Liver (tissue), 9 donors: ENCODE results near the gene ETFDH. TPM values are rescaled to one million over a fixed set of nuclear protein-coding genes. Genes with fewer than 3 reads are reported as not detected.

ENCODE experiments used
- DNase-seq: peaks from one replicate; pipeline ENCODE4 v3.0.0-alpha.2; 2017; ENCODE audit warnings: low spot score
- H3K27ac ChIP-seq, 2 donors: one replicate each; pipeline ENCODE4 v1.7.0; 2013; ENCODE audit warnings: inconsistent platforms in 2 of 2, low read length in 2 of 2, control low read depth in 1 of 2, low read depth in 1 of 2, mild to moderate bottlenecking in 1 of 2
- H3K27me3 ChIP-seq, 4 donors: one replicate each; pipeline versions ENCODE4 v1.6.1 to v1.7.0; 2013; ENCODE audit warnings: low read length in 3 of 4, inconsistent platforms in 1 of 4, mild to moderate bottlenecking in 1 of 4, moderate library complexity in 1 of 4; ENCODE audit not compliant: control insufficient read depth in 4 of 4, insufficient read depth in 4 of 4
- H3K36me3 ChIP-seq, 4 donors: one replicate each; pipeline versions ENCODE4 v1.6.1 to v1.7.0; 2013; ENCODE audit warnings: low read length in 3 of 4, mild to moderate bottlenecking in 3 of 4, low read depth in 1 of 4, moderate library complexity in 1 of 4; ENCODE audit not compliant: control insufficient read depth in 4 of 4, insufficient read depth in 3 of 4
- H3K4me1 ChIP-seq, 4 donors: one replicate each; pipeline versions ENCODE4 v1.6.1 to v1.7.0; 2013; ENCODE audit warnings: low read length in 3 of 4, mild to moderate bottlenecking in 3 of 4, moderate library complexity in 1 of 4; ENCODE audit not compliant: control insufficient read depth in 4 of 4, insufficient read depth in 4 of 4
- H3K4me3 ChIP-seq, 3 donors: one replicate each; pipeline versions ENCODE4 v1.6.1 to v1.7.0; 2013; ENCODE audit warnings: low read length in 3 of 3, control low read depth in 1 of 3, low read depth in 1 of 3, mild to moderate bottlenecking in 1 of 3
- H3K9ac ChIP-seq, 2 donors: one replicate each; pipeline ENCODE4 v1.7.0; 2013; ENCODE audit warnings: low read length in 2 of 2, mild to moderate bottlenecking in 2 of 2, moderate library complexity in 2 of 2, control low read depth in 1 of 2, low read depth in 1 of 2
- H3K9me3 ChIP-seq, 4 donors: one replicate each; pipeline versions ENCODE4 v1.6.1 to v1.7.0; 2013; ENCODE audit warnings: low read length in 3 of 4; ENCODE audit not compliant: control insufficient read depth in 4 of 4
- EGR1 ChIP-seq, 2 donors: IDR thresholded peaks; 2 replicates each; pipeline ENCODE4 v1.6.1; 2016 to 2018; ENCODE audit warnings: antibody characterized with exemption in 2 of 2, low read depth in 2 of 2
- FOXA1 ChIP-seq: IDR thresholded peaks from 2 replicates; pipeline ENCODE4 v1.6.1; 2016; ENCODE audit warnings: antibody characterized with exemption
- GABPA ChIP-seq, 2 donors: IDR thresholded peaks in 1 of 2; conservative IDR thresholded peaks in 1 of 2; 2 replicates each; pipeline ENCODE4 v1.6.1; 2016; ENCODE audit warnings: antibody characterized with exemption in 2 of 2, mild to moderate bottlenecking in 1 of 2, moderate library complexity in 1 of 2
- HNF4A ChIP-seq, 2 donors: conservative IDR thresholded peaks; 2 replicates each; pipeline ENCODE4 v1.6.1; 2016; ENCODE audit warnings: antibody characterized with exemption in 2 of 2, mild to moderate bottlenecking in 2 of 2
- HNF4G ChIP-seq: IDR thresholded peaks from 2 replicates; pipeline ENCODE4 v1.6.1; 2016; ENCODE audit warnings: antibody characterized with exemption
- JUND ChIP-seq, 2 donors: IDR thresholded peaks; 2 replicates each; pipeline ENCODE4 v1.6.1; 2016; ENCODE audit warnings: antibody characterized with exemption in 2 of 2
- MAX ChIP-seq: IDR thresholded peaks from 2 replicates; pipeline ENCODE4 v1.6.1; 2016; ENCODE audit warnings: antibody characterized with exemption
- NR2F2 ChIP-seq: IDR thresholded peaks from 2 replicates; pipeline ENCODE4 v1.6.1; 2016; ENCODE audit warnings: antibody characterized with exemption
- REST ChIP-seq: IDR thresholded peaks from 2 replicates; pipeline ENCODE4 v1.6.1; 2016; ENCODE audit warnings: antibody characterized with exemption, mild to moderate bottlenecking
- RXRA ChIP-seq, 2 donors: IDR thresholded peaks; 2 replicates each; pipeline ENCODE4 v1.6.1; 2017 to 2018; ENCODE audit warnings: antibody characterized with exemption in 2 of 2, mild to moderate bottlenecking in 1 of 2
- SP1 ChIP-seq: IDR thresholded peaks from 2 replicates; pipeline ENCODE4 v1.6.1; 2018; ENCODE audit warnings: antibody characterized with exemption, mild to moderate bottlenecking
- TAF1 ChIP-seq: conservative IDR thresholded peaks from 2 replicates; pipeline ENCODE4 v1.6.1; 2016; ENCODE audit warnings: antibody characterized with exemption, mild to moderate bottlenecking
- YY1 ChIP-seq: IDR thresholded peaks from 2 replicates; pipeline ENCODE4 v1.6.1; 2016; ENCODE audit warnings: antibody characterized with exemption, mild to moderate bottlenecking
- ZBTB33 ChIP-seq: IDR thresholded peaks from 2 replicates; pipeline ENCODE4 v1.6.1; 2016; ENCODE audit warnings: antibody characterized with exemption
- WGBS: extraction: QIAGEN DNeasy Blood & Tissue Kit; methylation state at CpG from one replicate; pipeline ENCODE4 v1.1.7; 2013; 5-methylcytosine and 5-hydroxymethylcytosine counted together
- polyA plus RNA-seq, 2 donors: library from polyadenylated mRNA; stranded (reverse) in 1 of 2; unstranded in 1 of 2; fragments of 200-250 nt in 1 of 2; fragments of >200 nt in 1 of 2; fragmentation: Nextera tagmentation in 1 of 2; extraction: Ambion mirVana in 1 of 2; gene quantifications; one replicate each; pipeline versions ENCODE4 v1.2.1 to v1.2.3, GENCODE V29; 2013 to 2015
- total RNA-seq, 2 donors: library from RNA; depleted of rRNA; stranded (reverse); fragments of >200 nt; gene quantifications; one replicate each; pipeline ENCODE4 v1.2.3, GENCODE V29; 2014
- TF ChIP-seq, protein P1 (sequence below): fragments of 150-350 bp; IDR thresholded peaks from 2 replicates; pipeline ENCODE4 v1.5.1; 2017; ENCODE audit warnings: improper control_type of control experiment, low read depth, low read length; ENCODE audit not compliant: missing input control
- TF ChIP-seq, protein P2 (sequence below): IDR thresholded peaks from 2 replicates; pipeline ENCODE4 v1.6.1; 2016; ENCODE audit warnings: antibody characterized with exemption
- donor health status: healthy.
- donor health status: healthy.
- donor health status: healthy.
- donor health status: healthy.
- donor health status: healthy.

Gene ETFDH
- total and polyA plus RNA-seq, 4 donors = 40.7 to 151 (median 117) TPM

- no peak for DNase-seq
- TF ChIP-seq FOXA1 = no peak
- peak; percentile 8 for TF ChIP-seq NR2F2
- peak; percentile 44 for TF ChIP-seq MAX
- TF ChIP-seq GABPA (IDR thresholded peaks at IDR 0.05 in 1 of 2, conservative IDR thresholded peaks at IDR 0.05 in 1 of 2) = peak in 1 of 2 donors; percentile 33
- TF ChIP-seq, protein P1, sequence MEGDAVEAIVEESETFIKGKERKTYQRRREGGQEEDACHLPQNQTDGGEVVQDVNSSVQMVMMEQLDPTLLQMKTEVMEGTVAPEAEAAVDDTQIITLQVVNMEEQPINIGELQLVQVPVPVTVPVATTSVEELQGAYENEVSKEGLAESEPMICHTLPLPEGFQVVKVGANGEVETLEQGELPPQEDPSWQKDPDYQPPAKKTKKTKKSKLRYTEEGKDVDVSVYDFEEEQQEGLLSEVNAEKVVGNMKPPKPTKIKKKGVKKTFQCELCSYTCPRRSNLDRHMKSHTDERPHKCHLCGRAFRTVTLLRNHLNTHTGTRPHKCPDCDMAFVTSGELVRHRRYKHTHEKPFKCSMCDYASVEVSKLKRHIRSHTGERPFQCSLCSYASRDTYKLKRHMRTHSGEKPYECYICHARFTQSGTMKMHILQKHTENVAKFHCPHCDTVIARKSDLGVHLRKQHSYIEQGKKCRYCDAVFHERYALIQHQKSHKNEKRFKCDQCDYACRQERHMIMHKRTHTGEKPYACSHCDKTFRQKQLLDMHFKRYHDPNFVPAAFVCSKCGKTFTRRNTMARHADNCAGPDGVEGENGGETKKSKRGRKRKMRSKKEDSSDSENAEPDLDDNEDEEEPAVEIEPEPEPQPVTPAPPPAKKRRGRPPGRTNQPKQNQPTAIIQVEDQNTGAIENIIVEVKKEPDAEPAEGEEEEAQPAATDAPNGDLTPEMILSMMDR = no peak
- TF ChIP-seq HNF4G = peak; percentile 87
- TF ChIP-seq JUND (IDR thresholded peaks at IDR 0.05) = peak in 1 of 2 donors; percentile 43
- peak; percentile 52 for TF ChIP-seq ZBTB33
- peak; percentile 94 for TF ChIP-seq HNF4A (conservative IDR thresholded peaks at IDR 0.05)
- peak; percentile 55 for TF ChIP-seq REST
- peak; percentile 92 for TF ChIP-seq YY1
- TF ChIP-seq EGR1 (IDR thresholded peaks at IDR 0.05; ENCODE audit: low read depth in 2 of 2) = no peak
- peak; percentile 91 for TF ChIP-seq SP1
- TF ChIP-seq TAF1 = peak; percentile 36
- TF ChIP-seq, protein P2, sequence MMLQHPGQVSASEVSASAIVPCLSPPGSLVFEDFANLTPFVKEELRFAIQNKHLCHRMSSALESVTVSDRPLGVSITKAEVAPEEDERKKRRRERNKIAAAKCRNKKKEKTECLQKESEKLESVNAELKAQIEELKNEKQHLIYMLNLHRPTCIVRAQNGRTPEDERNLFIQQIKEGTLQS = no peak
- TF ChIP-seq RXRA (IDR thresholded peaks at IDR 0.05) = peak; percentile 81 to 86
- Histone ChIP-seq H3K36me3 (no peaks in the 10 kb centered on the region), H3K27ac (peak overlapping the region; percentile 60 to 97), H3K27me3 (no peaks in the 10 kb centered on the region), H3K4me3 (peak overlapping the region in 1 of 3 donors; percentile 42), H3K9ac (no peak overlapping the region), H3K9me3 (no peaks in the 10 kb centered on the region), H3K4me1 (peaks cover 0 to 41% (median 18%) of the 10 kb centered on the region in 4 donors)
- WGBS = 40% methylated on average over 3 of the region's 3 CpGs
These were observed 1.5 kb downstream of the ETFDH start for GRCh38 chr4:158673633-158674032.

DNA sequence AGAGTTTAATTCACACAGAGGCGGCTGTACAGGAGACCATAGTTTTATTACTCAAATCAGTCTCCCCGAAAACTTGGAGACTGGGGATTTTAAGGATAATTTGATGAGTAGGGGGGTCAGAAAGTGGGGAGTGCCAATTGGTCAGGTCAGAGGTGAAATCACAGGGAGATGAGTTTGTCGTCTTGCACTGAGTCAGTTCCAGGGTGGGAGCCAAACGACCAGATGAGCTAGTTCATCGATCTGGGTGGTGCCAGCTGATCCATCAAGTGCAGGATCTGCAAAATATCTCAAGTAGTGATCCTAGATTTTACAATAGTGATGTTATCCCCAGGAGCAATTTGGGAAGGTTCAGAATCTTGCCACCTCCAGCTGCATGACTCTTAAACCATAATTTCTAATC is 4.0 kb downstream of the ETFDH start:
- no peak overlapping the region for H3K27ac ChIP-seq
- no peak overlapping the region for H3K9ac ChIP-seq
- DNase-seq = no peak
- peaks cover 0 to 3% (median 0%) of the 10 kb centered on the region in 4 donors for H3K36me3 ChIP-seq
- no peak overlapping the region for H3K4me3 ChIP-seq
- H3K27me3 ChIP-seq = no peaks in the 10 kb centered on the region
- peaks cover 0 to 35% (median 12%) of the 10 kb centered on the region in 4 donors for H3K4me1 ChIP-seq
- 83% methylated on average over 5 of the region's 5 CpGs for WGBS
- no peaks in the 10 kb centered on the region for H3K9me3 ChIP-seq
- no peak for TF ChIP-seq ZBTB33
- TF ChIP-seq, protein P1 = no peak
- no peak for TF ChIP-seq JUND (IDR thresholded peaks at IDR 0.05)
- TF ChIP-seq RXRA (IDR thresholded peaks at IDR 0.05) = no peak
- no peak for TF ChIP-seq TAF1
- TF ChIP-seq GABPA (IDR thresholded peaks at IDR 0.05 in 1 of 2, conservative IDR thresholded peaks at IDR 0.05 in 1 of 2) = no peak
- no peak for TF ChIP-seq NR2F2
- TF ChIP-seq, protein P2 = no peak
- TF ChIP-seq EGR1 (IDR thresholded peaks at IDR 0.05; ENCODE audit: low read depth in 2 of 2) = no peak
- TF ChIP-seq HNF4G = no peak
- TF ChIP-seq SP1 = no peak
- TF ChIP-seq MAX = no peak
- TF ChIP-seq FOXA1 = no peak
